ENCODE results near the gene AFG1L.
"Not testable (repeated sequence)": the region's sequence is repeated elsewhere in the genome, so short reads cannot be mapped to it uniquely, and the experiment has no call there.

The AFG1L gene

DNA sequence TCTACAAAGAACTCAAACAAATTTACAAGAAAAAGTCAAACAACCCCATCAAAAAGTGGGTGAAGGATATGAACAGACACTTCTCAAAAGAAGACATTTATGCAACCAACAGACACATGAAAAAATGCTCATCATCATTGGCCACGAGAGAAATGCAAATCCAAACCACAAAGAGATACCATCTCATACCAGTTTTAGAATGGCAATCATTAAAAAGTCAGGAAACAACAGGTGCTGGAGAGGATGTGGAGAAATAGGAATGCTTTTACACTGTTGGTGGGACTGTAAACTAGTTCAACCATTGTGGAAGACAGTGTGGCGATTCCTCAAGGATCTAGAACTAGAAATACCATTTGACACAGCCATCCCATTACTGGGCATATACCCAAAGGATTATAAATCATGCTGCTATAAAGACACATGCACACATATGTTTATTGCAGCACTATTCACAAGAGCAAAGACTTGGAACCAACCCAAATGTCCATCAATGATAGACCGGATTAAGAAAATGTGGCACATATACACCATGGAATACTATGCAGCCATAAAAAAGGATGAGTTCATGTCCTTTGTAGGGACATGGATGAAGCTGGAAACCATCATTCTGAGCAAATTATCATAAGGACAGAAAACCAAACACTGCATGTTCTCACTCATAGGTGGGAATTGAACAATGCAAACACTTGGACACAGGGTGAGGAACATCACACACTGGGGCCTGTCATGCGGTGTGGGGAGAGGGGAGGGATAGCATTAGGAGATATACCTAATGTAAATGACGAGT, 121.4 kb downstream of the AFG1L start:
- not testable (repeated sequence) for DNase-seq (ENCODE audit: low read depth, low spot score)

DNA sequence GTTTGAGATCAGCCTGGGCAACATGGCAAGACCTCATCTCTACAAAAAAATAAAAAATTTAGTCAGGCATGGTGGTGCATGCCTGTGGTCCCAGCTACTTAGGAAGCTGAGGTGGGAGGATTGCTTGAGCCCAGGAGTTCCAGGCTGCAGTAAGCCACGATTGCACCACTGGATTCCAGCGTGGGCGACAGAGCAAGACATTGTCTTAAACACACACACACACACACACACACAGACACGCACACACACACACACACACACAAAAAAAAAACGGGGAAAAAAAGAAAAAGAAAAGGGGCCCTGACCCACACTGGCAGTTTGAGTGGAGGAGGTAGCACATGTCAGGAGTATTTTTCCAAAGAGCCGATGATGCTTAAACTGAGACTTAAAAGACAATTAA, 122.2 kb downstream of the AFG1L start:
- DNase-seq (ENCODE audit: low read depth, low spot score): no peak

DNA sequence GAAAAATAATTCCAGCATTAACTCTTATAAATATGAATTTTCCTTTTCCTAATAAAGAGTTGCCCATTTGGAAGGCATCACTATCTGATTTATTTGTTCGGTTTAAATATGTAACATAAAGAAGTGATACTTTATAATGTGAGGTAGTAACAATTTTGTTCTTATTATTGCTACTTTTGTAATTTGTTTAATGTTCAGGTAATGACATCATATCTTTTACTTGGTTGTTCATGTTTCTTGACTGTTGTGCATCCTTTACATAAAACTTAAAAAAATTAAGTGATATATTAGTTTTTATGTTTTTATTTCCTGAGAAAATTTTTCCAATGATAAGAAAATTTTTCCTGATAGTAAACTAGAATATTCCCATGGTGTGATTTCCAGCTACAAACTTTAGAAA, 124.6 kb downstream of the AFG1L start:
- no peak for DNase-seq (ENCODE audit: low read depth, low spot score)

DNA sequence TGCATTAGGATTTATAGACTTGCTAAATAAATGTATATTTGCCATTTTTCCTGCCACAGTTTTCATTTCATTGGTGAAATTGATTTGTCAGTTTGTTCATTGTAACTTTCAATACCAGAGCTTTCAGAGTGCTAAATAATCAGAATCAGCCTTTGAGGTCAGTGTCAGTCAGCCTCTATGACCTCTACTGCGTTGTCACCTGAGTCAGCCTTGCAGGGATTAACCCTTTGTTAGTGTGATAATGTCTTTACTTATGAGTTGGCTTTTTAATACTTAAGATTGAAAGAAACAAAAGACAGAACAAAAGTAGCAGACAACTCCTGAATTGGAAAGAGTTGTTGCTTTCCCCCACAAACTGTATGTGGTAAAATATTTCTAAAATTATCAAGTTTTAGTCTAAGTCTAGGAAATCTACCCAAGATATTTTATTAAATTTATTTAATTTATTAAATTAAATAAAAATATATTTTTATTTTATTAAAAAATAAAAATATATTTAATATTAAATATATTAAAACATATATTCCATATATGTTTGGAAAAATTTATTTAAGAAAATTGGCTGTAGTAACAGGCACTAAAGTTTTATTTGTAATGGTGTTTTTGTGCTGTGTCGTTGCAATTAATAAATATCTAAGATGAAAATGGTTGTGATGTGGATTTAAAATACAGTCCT, 125.2 kb downstream of the AFG1L start:
- no peak for DNase-seq (ENCODE audit: low read depth, low spot score)

DNA sequence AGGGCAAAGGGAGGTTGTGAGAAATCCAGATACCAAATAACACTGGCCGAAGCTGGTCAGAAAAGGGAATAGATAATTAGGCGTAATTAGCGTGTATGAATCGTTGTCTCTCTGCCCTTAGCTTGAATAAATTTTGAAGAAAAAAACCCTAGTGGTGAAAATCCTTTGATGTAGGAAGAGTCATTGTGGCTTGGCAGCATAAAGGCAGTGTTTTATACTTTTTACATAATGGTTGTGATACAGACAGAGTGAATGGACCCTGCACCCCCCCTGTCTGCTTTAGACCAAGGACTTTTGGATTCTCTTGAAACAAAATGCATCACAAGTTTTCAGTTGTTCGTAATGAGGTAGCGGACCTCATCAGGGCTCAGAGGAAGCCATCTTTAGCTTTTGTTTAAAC, 126.5 kb downstream of the AFG1L start:
- no peak for DNase-seq (ENCODE audit: low read depth, low spot score)

DNA sequence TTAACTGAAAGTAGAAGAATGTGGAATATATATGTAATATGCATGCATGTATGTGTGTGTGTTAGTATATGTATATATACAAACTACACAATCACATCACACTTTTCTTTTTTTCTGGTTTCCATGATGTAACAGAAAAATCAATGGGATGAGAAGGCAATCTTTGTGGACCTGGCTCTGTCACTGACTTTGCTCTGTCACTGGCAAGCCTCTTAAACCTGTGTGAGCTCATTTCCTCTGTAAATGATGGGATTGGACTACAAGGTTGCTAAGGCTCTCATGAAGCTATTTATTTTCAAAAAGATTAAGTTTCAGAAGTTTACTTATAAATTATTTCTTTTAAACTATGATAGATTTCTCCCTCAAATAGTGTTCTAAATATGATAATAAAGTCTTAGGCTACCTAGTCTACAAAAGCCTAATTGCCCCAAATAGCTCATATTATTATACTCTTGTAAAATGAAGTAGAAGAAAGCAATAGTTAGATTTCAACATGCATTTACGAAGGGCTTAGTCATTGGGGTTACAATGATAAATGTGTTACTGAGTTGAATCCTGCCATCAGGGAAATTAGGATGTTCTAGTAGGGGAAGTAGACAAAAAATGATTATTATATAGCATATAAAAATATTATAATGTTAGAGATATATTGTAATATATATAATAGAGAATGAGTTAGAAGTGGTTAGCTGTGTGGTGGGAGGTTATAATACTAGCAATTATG, 129.3 kb downstream of the AFG1L start:
- DNase-seq (ENCODE audit: low read depth, low spot score): no peak

DNA sequence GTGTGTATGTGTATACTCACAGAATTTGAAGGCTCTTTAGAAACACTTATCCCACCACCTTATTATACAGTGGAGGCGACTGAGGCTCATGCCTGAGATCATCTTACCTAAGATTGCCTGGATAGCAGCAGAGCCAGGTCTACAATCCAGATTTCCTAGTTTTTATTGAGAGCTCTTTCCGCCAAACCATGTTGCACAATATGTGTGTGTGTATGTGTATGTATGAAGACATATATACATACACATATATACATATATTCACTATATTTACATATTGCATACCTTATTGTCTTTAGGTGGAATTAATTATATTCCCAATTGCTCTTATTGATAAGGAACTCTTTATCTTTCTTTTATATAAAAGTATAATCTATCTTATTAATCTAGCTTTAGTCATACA, 130.6 kb downstream of the AFG1L start:
- DNase-seq (ENCODE audit: low read depth, low spot score): no peak

DNA sequence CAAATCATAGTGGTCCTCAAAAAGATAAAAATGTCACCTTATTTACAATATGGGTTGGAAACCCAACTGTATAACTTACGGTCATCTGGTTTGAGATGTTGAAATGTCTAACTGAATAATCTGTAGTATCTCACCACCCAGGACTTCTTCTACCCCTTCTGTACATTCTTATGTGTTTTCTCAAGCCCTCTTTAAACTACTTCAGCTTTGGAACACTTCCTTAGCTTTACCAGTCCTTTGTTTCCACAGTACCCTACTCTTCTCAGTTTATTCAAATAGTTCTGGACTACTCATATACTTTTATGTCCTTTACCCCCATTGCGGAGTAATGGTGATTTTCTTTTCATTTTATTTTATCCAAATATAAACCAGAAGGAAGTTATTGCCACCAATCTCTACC, 137.3 kb downstream of the AFG1L start:
- DNase-seq (ENCODE audit: low read depth, low spot score): no peak

DNA sequence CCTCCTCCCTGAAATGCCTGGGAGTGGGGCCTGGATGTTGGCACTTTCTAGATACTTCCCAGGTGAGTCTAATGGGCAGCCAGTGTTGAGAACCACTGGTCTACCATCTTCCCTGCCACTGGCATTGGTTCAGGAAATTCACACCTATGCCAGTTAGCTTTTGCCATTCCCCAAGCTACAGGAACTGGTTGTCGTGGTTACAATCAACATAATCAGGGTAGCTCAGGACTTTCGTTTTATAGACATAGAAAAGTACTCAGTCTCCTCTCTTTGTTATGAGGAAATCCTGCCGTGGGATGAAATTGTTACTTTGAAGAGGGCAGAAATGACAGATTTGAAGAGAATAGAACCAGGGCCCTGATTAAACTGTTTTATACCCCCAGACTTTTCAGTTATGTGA, 137.9 kb downstream of the AFG1L start:
- no peak for DNase-seq (ENCODE audit: low read depth, low spot score)

DNA sequence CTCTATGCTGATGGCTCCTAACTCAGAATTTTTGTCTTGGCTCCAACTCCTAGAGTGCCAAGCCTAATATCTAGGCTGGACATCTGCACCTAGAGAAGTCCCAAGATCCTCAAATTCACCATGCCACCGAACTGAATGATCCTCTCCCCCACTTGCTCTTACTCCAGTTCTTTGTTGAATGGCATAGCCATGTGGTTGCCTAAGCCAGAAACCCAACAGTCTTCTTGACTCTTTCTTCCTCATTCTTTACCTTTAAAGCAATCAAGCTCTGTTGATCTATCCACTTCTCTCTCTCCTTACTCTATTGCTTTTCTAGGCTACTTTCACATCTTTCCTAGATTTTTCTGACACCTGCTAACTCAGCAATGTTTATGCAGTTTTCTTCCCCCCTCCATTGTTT, 139.4 kb downstream of the AFG1L start:
- DNase-seq (ENCODE audit: low read depth, low spot score): no peak

DNA sequence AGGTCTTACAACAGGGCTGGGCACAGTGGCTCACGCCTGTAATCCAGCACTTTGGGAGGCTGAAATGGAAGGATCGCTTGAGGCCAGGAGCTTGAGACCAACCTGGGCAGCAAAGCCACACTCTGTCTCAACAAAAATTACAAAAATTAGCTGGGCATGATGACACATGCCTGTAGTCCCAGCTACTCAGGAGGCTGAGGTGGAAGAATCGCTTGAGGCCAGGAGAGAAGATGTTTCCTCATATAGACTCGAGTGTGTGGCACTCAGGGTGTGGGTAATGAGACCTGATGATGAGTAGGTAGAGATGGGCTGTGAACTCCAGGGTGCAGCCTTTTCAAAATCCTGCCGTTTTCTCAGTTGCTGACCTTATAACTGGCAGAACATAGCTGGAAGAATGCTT, 140.5 kb downstream of the AFG1L start:
- no peak for DNase-seq (ENCODE audit: low read depth, low spot score)

DNA sequence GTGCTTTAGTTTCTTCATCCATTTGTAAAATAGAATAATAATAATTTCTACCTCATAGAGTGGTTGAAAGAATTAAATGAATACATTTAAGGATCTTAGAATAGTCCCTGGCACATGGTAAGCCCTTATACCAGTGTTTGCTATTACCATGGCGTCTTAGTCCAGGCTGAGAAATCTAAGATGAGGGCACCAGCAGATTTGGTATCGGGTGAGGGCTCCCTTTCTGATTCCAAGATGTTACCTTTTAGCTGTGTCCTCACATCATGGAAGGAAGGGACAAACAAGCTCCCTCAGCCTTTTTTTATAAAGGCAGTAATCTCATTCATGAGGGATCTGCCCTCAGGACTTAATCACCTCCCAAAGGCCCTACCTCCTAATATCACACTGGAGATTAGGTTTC, 141.9 kb downstream of the AFG1L start:
- no peak for DNase-seq (ENCODE audit: low read depth, low spot score)

DNA sequence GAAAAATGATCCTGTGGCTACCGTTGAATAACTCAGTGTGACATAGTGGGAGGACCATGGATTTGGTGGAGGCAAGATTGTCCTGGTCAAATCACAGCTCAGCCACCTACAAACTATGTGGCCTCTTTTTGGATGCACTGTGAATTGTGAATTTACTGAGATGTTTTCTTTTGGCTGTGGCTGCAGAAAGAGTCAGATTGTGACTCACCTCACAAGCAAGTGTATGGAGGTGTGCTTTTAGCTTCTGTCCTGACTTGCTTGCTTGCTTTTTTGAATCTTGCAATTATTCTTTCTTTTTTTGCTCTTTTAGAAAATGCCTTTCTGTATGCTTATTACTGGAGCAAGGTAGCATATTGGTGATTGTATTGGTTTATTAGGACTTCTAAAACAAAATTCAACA, 143.0 kb downstream of the AFG1L start:
- no peak for DNase-seq (ENCODE audit: low read depth, low spot score)

DNA sequence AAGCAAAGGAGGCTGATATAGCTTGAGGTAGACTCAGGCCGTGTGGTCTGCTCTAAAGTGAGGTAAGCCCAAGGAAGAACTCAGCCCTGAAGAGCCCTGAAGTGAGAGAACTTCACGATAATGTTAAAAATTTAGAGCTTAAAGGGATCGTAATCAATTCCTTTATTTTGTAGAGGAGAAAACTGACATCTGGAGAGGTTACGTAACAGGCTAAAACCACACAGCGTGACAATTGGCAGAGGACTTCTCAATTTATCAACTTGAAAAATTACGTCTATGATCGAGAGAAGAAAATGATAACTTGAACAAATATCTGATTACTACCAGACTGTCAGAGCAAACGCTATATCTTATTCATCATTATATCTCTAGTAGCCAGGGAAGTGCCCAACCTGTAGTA, 144.1 kb downstream of the AFG1L start:
- no peak for DNase-seq (ENCODE audit: low read depth, low spot score)

DNA sequence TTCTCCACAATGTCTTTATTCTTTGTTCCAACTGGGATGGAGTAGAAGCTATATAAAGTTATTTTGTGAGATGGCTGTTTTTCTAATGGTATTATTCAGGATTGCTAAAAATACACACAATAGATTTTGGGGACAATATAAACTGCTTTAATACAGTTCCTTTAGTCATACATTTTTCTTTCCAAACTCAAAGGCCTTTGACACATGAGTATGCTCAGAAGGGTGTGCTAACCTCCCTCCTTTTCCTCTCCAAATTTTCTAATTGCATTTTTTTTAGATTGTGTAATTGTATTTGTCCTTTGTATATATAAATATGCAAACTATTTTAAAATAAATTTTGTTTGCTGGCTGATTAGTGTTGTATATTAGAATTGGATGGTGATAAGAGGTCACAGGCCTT, 146.3 kb downstream of the AFG1L start:
- no peak for DNase-seq (ENCODE audit: low read depth, low spot score)

DNA sequence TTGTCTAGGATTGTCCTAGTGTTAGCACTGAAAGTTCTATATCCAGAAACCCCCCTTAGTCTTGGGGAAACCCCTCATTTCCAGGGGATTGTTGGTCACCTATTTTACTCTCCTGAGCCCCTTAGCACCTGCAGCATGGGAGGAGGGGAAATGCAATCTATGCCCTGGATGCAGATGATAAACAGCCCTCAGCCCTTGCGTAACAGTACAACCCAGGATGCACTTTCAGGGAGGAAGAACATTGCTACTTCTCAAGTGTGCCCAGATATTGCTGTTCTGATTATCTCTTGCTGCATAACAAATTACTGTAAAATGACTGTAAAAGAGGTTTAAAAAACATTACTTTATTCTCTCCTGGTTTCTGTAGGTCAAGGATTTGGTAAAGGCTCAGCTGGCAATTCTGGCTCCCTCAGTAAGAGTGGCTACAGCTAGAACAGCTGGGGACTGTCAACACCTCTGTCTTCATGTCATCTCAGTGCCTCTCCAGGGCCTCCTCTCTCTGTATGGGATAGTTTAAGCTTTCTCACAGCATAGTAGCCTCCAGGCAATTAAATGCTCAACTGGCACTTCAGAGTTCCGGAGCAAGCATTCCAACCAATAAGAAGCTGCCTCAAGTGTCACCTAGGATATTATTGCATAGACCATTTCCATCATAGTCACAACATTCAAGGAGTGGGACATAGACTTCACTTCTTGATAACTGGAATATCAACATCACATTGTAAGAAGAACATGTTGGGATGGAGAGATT, 148.1 kb downstream of the AFG1L start:
- DNase-seq (ENCODE audit: low read depth, low spot score): no peak

DNA sequence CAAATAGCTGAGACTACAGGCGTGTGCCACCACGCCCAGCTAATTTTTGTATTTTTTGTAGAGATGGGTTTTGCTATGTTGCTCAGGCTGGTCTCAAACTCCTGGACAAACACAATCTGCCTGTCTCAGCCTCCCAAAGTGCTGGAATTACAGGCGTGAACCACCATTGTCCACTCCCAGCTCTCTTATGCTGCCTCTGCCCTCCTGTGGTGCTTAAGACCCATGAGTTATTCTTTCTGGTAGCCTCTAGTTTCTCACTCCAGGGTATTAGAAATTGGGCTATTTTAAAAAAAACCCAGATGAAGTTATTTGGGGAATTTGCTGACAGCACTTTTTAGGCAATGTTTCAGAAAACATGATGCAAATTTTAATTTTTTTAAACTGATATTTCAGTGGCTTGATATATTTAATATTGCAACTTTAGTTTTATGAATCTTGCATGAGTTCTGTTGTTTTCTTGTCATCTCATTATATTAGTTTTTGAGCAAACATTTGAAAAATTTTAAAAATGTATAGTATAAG, 151.8 kb downstream of the AFG1L start:
- no peak for DNase-seq (ENCODE audit: low read depth, low spot score)

DNA sequence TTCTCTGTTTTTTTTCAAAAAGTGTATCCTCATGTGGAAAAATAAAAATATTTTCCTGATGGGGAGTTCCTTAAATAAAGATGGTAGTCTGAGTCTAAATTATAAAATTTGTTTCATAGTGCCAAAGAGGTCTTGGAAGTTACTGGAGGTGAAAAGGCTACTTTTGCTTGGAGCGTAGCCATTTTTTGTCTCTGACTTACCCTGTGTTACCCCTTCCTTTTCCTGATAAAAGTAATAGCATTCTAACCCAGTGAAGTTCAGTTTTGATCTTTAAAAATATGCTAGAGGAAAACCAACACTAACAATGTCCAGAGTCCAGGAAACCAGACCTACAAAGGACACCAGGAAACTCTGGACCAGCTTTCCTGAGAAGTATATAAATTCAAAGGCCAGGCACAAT, 153.6 kb downstream of the AFG1L start:
- DNase-seq (ENCODE audit: low read depth, low spot score): no peak

DNA sequence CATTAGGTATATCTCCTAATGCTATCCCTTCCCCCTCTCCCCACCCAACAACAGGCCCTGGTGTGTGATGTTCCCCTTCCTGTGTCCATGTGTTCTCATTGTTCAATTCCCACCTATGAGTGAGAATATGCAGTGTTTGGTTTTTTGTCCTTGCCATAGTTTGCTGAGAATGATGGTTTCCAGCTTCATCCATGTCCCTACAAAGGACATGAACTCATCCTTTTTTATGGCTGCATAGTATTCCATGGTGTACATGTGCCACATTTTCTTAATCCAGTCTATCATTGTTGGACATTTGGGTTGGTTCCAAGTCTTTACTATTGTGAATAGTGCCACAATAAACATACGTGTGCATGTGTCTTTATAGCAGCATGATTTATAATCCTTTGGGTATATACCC, 154.9 kb downstream of the AFG1L start:
- DNase-seq (ENCODE audit: low read depth, low spot score): not testable (repeated sequence)

DNA sequence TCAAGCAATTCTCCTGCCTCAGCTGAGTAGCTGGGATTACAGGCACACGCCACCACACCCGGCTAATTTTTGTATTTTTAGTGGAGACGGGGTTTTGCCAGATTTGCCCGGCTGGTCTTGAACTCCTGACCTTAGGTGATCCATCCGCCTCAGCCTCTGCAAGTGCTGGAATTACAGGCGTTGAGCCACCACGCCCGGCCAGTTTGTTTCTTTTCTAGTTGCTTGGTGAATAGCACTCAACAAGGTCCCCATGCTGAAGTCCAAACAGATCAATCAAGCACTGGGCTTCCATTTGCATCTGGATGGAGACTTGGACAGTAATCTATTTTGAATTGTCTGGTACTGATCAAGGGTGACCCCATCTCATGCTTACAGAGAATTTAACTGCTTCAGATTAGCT, 157.0 kb downstream of the AFG1L start:
- DNase-seq (ENCODE audit: low read depth, low spot score): no peak

DNA sequence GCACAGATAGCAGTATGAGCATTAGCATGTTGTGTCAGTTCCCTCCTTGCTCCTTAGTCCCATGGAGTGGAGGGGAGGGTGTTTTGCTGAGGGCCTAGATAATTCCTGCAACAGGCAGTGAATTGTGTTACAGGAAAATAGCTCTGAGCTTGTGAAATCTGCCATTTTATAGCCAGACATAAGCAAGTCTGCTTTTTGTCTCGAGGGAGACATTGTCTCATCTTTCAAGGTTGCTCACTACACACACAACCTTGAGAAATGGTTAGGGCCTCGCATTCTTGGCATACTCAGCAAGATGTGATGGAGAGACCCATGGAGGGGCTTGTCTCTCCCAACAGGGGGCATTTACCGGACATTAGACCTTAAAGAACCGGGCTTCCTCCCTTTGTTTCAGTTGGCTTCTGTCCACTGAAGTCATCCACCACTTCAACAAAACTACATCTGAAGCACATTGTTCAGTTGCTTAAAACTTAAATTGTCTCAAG, 157.9 kb downstream of the AFG1L start:
- DNase-seq (ENCODE audit: low read depth, low spot score): no peak

Data from activated naive CD8-positive, alpha-beta T cell treated with anti-CD3 and anti-CD28 coated beads, Interleukin-2, amount 50 U/mL, for 16 hours (primary cell).